Stimulated activated CD8-positive, alpha-beta memory T cell treated with anti-CD3 and anti-CD28 coated beads, Interleukin-4, amount 100 ng/mL, for 48 hours (primary cell): ENCODE data around the gene ZNF705A.
"Not testable (repeated sequence)": the region's sequence is repeated elsewhere in the genome, so short reads cannot be mapped to it uniquely, and the experiment has no call there.

Experiments
- DNase-seq: peaks from one replicate; pipeline ENCODE4 v3.0.0-alpha.2; 2020

The ZNF705A gene

GRCh38 chr12:8156845-8157244, at the start of gene ZNF705A:
Gene ZNF705A (plus strand): TSS chr12:8157015. CDS start chr12:8172626, 15,611 bp downstream.
- no peak for DNase-seq

GRCh38 chr12:8108808-8109398, 47.9 kb upstream of the ZNF705A start:
- peak; percentile 87 for DNase-seq

- not testable (repeated sequence) for DNase-seq
Observed at GRCh38 chr12:8113117-8113516, 43.7 kb upstream of the ZNF705A start.

GRCh38 chr12:8120072-8120713, 36.6 kb upstream of the ZNF705A start:
- no peak for DNase-seq

GRCh38 chr12:8123124-8123912, 33.5 kb upstream of the ZNF705A start, which contains the start of gene CLEC4A:
Gene CLEC4A (plus strand): TSS chr12:8123617. CDS start chr12:8123879, 262 bp downstream.
- no peak for DNase-seq

- DNase-seq, result no peak
Observed at GRCh38 chr12:8127138-8127537, 29.7 kb upstream of the ZNF705A start.

GRCh38 chr12:8133636-8134397, 23.0 kb upstream of the ZNF705A start:
- not testable (repeated sequence) for DNase-seq

GRCh38 chr12:8134398-8134930, 22.4 kb upstream of the ZNF705A start:
- DNase-seq, result not testable (repeated sequence)

GRCh38 chr12:8141647-8142046, 15.2 kb upstream of the ZNF705A start:
- not testable (repeated sequence) for DNase-seq

- no peak for DNase-seq
Observed at GRCh38 chr12:8143261-8143660, 13.6 kb upstream of the ZNF705A start.

- no peak for DNase-seq
Observed at GRCh38 chr12:8145754-8146441, 10.9 kb upstream of the ZNF705A start.

- DNase-seq, result no peak
Observed at GRCh38 chr12:8146442-8146771, 10.4 kb upstream of the ZNF705A start.

GRCh38 chr12:8154526-8154925, 2.3 kb upstream of the ZNF705A start:
- DNase-seq, result no peak

GRCh38 chr12:8156416-8156815, 399 bp upstream of the ZNF705A start:
- no peak for DNase-seq

- no peak for DNase-seq
Observed at GRCh38 chr12:8157484-8158198, 826 bp downstream of the ZNF705A start.

GRCh38 chr12:8172911-8173310, 16.1 kb downstream of the ZNF705A start:
- not testable (repeated sequence) for DNase-seq

- peak; percentile 71 for DNase-seq
Observed at GRCh38 chr12:8179989-8180585, 23.3 kb downstream of the ZNF705A start.

GRCh38 chr12:8181271-8181670, 24.5 kb downstream of the ZNF705A start:
- DNase-seq, result not testable (repeated sequence)

GRCh38 chr12:8182923-8183322, 26.1 kb downstream of the ZNF705A start:
- DNase-seq, result not testable (repeated sequence)

GRCh38 chr12:8183346-8183745, 26.5 kb downstream of the ZNF705A start:
- DNase-seq, result not testable (repeated sequence)

GRCh38 chr12:8184206-8184605, 27.4 kb downstream of the ZNF705A start:
- DNase-seq, result not testable (repeated sequence)
